H9 (cell line): Measurements from ENCODE around the gene EFCAB6. TPM values are rescaled to one million over a fixed set of nuclear protein-coding genes. Genes with fewer than 3 reads are reported as not detected.

Source experiments
- DNase-seq: peaks from one replicate; pipeline ENCODE4 v3.0.0-alpha.2; 2017
- H2AFZ ChIP-seq: one replicate; pipeline ENCODE4 v1.6.1; 2013; ENCODE audit warnings: mild to moderate bottlenecking, low read length, control low read depth, moderate library complexity
- H2AK5ac ChIP-seq: 2 replicates; pipeline ENCODE4 v1.6.1; 2013; ENCODE audit warnings: low read length, control low read depth, mixed read lengths; ENCODE audit not compliant: insufficient read length
- H2BK120ac ChIP-seq: one replicate; pipeline ENCODE4 v1.6.1; 2013; ENCODE audit warnings: low read depth, mild to moderate bottlenecking, low read length, control low read depth, inconsistent platforms; ENCODE audit not compliant: poor library complexity, severe bottlenecking
- H2BK12ac ChIP-seq: 2 replicates; pipeline ENCODE4 v1.6.1; 2013; ENCODE audit warnings: low read length, control low read depth, mixed read lengths, low read depth; ENCODE audit not compliant: insufficient read length
- H2BK15ac ChIP-seq: 2 replicates; pipeline ENCODE4 v1.6.1; 2013; ENCODE audit warnings: low read depth, low read length, control low read depth
- H2BK20ac ChIP-seq: one replicate; pipeline ENCODE4 v1.6.1; 2013; ENCODE audit warnings: low read depth, mild to moderate bottlenecking, low read length, control low read depth, inconsistent platforms; ENCODE audit not compliant: poor library complexity, severe bottlenecking
- H2BK5ac ChIP-seq: 2 replicates; pipeline ENCODE4 v1.6.1; 2013; ENCODE audit warnings: low read length, control low read depth, mixed read lengths; ENCODE audit not compliant: insufficient read length
- H3K14ac ChIP-seq: 2 replicates; pipeline ENCODE4 v1.6.1; 2013; ENCODE audit warnings: low read length, control low read depth; ENCODE audit not compliant: insufficient read depth
- H3K18ac ChIP-seq: 2 replicates; pipeline ENCODE4 v1.6.1; 2013; ENCODE audit warnings: low read depth, mild to moderate bottlenecking, mixed read lengths, low read length, control low read depth; ENCODE audit not compliant: insufficient read length
- H3K23ac ChIP-seq: 2 replicates; pipeline ENCODE4 v1.6.1; 2013; ENCODE audit warnings: low read length, control low read depth, mixed read lengths, low read depth; ENCODE audit not compliant: insufficient read length
- H3K23me2 ChIP-seq: 2 replicates; pipeline ENCODE4 v1.6.1; 2013; ENCODE audit warnings: low read depth, mild to moderate bottlenecking, mixed read lengths, low read length, control low read depth; ENCODE audit not compliant: insufficient read length, poor library complexity, severe bottlenecking
- H3K27ac ChIP-seq: 2 replicates; pipeline ENCODE4 v1.5.1; 2013; ENCODE audit warnings: low read length, control low read depth, mixed read lengths, low read depth; ENCODE audit not compliant: insufficient read length
- H3K27me3 ChIP-seq: 2 replicates; pipeline ENCODE4 v1.6.1; 2013; ENCODE audit warnings: low read length, control low read depth, inconsistent platforms; ENCODE audit not compliant: insufficient read depth
- H3K4ac ChIP-seq: 2 replicates; pipeline ENCODE4 v1.6.1; 2013; ENCODE audit warnings: low read depth, mild to moderate bottlenecking, control low read depth, inconsistent platforms, low read length, moderate library complexity
- H3K4me1 ChIP-seq: 2 replicates; pipeline ENCODE4 v1.6.1; 2013; ENCODE audit warnings: low read length, control low read depth, inconsistent platforms; ENCODE audit not compliant: insufficient read depth
- H3K4me2 ChIP-seq: 2 replicates; pipeline ENCODE4 v1.6.1; 2013; ENCODE audit warnings: low read length, control low read depth, mixed read lengths; ENCODE audit not compliant: insufficient read length, insufficient read depth
- H3K56ac ChIP-seq: 2 replicates; pipeline ENCODE4 v1.6.1; 2013; ENCODE audit warnings: low read depth, mild to moderate bottlenecking, mixed read lengths, low read length, control low read depth; ENCODE audit not compliant: insufficient read length
- H3K79me1 ChIP-seq: 2 replicates; pipeline ENCODE4 v1.6.1; 2013; ENCODE audit warnings: low read depth, mild to moderate bottlenecking, moderate library complexity, low read length, control low read depth, inconsistent platforms; ENCODE audit not compliant: insufficient read depth, poor library complexity, severe bottlenecking
- H3K79me2 ChIP-seq: 2 replicates; pipeline ENCODE4 v1.6.1; 2013; ENCODE audit warnings: low read length, control low read depth, inconsistent platforms; ENCODE audit not compliant: insufficient read depth
- H3K9ac ChIP-seq: 2 replicates; pipeline ENCODE4 v1.6.1; 2013; ENCODE audit warnings: low read length, control low read depth, mixed read lengths; ENCODE audit not compliant: insufficient read length; ENCODE audit errors: extremely low read depth
- H3K9me3 ChIP-seq: one replicate; pipeline ENCODE4 v1.6.1; 2013; ENCODE audit warnings: low read depth, low read length, inconsistent platforms; ENCODE audit not compliant: control insufficient read depth
- H3T11ph ChIP-seq: one replicate; pipeline ENCODE4 v1.6.1; 2013; ENCODE audit warnings: mild to moderate bottlenecking, low read length, control low read depth, inconsistent platforms
- H4K20me1 ChIP-seq: one replicate; pipeline ENCODE4 v1.6.1; 2013; ENCODE audit not compliant: control insufficient read depth, insufficient read length, insufficient read depth
- H4K5ac ChIP-seq: 2 replicates; pipeline ENCODE4 v1.6.1; 2013; ENCODE audit warnings: low read depth, mild to moderate bottlenecking, mixed read lengths, low read length, control low read depth; ENCODE audit not compliant: insufficient read length
- H4K8ac ChIP-seq: replicated peaks from 2 replicates; pipeline ENCODE4 v1.6.1; 2013; ENCODE audit warnings: low read length, control low read depth, mixed read lengths, low read depth; ENCODE audit not compliant: insufficient read length
- H4K91ac ChIP-seq: 2 replicates; pipeline ENCODE4 v1.6.1; 2013; ENCODE audit warnings: low read depth, mild to moderate bottlenecking, moderate library complexity, mixed read lengths, low read length, control low read depth; ENCODE audit not compliant: insufficient read length
- H3K27ac Mint-ChIP-seq, 3 experiments: 2 replicates in 2 of 3; 3 replicates in 1 of 3; pipeline ENCODE4 v1.8.0; 2020 to 2021; ENCODE audit warnings: mixed read lengths in 3 of 3, mild to moderate bottlenecking in 1 of 3, moderate library complexity in 1 of 3
- H3K27me3 Mint-ChIP-seq: 2 replicates; pipeline ENCODE4 v1.8.0; 2021; ENCODE audit warnings: low read depth, mild to moderate bottlenecking, moderate library complexity, mixed read lengths
- H3K36me3 Mint-ChIP-seq, 3 experiments: 2 replicates in 2 of 3; 3 replicates in 1 of 3; pipeline ENCODE4 v1.8.0; 2020 to 2021; ENCODE audit warnings: low read depth in 3 of 3, mixed read lengths in 3 of 3; ENCODE audit not compliant: insufficient read depth in 1 of 3
- H3K4me1 Mint-ChIP-seq, 2 experiments: 2 replicates each; pipeline ENCODE4 v1.8.0; 2020; ENCODE audit warnings: mixed read lengths in 2 of 2
- H3K4me3 Mint-ChIP-seq, 2 experiments: 2 replicates in 1 of 2; 3 replicates in 1 of 2; pipeline ENCODE4 v1.8.0; 2020 to 2021; ENCODE audit warnings: mild to moderate bottlenecking in 2 of 2, mixed read lengths in 2 of 2, moderate library complexity in 1 of 2
- H3K9me3 Mint-ChIP-seq, 2 experiments: 2 replicates in 1 of 2; 3 replicates in 1 of 2; pipeline ENCODE4 v1.8.0; 2020; ENCODE audit warnings: mild to moderate bottlenecking in 2 of 2, mixed read lengths in 2 of 2, moderate library complexity in 1 of 2
- CTCF ChIP-seq: fragments of 200-600 bp; sonication (generic); conservative IDR thresholded peaks from 3 replicates; pipeline ENCODE4 v1.8.0; 2021; ENCODE audit warnings: antibody characterized with exemption, mild to moderate bottlenecking
- WGBS: extraction: QIAGEN DNeasy Blood & Tissue Kit; methylation state at CpG from one replicate; pipeline ENCODE4 v1.1.7; 2013; ENCODE audit warnings: missing lambda C conversion rate, low lambda C conversion rate, mixed read lengths; ENCODE audit not compliant: insufficient read length; ENCODE audit errors: extremely low coverage; 5-methylcytosine and 5-hydroxymethylcytosine counted together
- total RNA-seq: library from RNA; stranded (reverse); gene quantifications from 2 replicates; pipeline ENCODE4 v1.2.1, GENCODE V29; 2021

The EFCAB6 gene
- total RNA-seq, 1 experiment from 2014 or later, result 0.31 TPM

DNA sequence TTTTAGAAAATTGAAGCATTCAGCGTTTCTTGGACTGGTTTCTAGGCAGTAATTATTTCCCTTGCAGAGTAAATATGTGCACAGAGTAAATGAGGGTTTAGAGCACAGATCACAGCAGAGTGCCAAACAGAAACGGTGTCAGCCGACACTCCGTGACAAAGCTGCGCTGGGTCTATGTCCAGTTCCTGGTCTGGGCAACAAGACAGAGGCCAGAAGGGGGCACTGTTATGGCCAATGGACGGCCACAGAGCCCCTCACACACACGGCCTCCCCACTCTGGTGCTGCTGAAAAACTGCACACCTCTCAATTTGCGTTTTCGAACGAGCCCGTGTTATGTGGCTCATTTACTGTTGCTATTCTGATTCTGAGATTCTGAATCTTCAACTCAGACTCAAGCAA, 219.6 kb downstream of the EFCAB6 start:
- Histone ChIP-seq H3K23me2 (no peaks in the 10 kb centered on the region), H3K79me1 (no peaks in the 10 kb centered on the region), H4K20me1 (no peaks in the 10 kb centered on the region), H3K4ac (no peak overlapping the region), H2AK5ac (no peak overlapping the region), H2BK5ac (no peak overlapping the region), H3K79me2 (no peaks in the 10 kb centered on the region), H2BK12ac (no peak overlapping the region), H3K18ac (no peak overlapping the region), H3K27me3 (no peaks in the 10 kb centered on the region), H3K27ac (no peak overlapping the region), H3K9me3 (no peaks in the 10 kb centered on the region), H2BK120ac (no peak overlapping the region), H3K4me2 (no peak overlapping the region), H4K5ac (no peak overlapping the region), H4K91ac (no peak overlapping the region), H2BK20ac (no peak overlapping the region), H2AFZ (no peak overlapping the region), H4K8ac (no peak overlapping the region), H3K14ac (no peak overlapping the region), H3K4me1 (no peaks in the 10 kb centered on the region), H3T11ph (no peak overlapping the region), H2BK15ac (no peak overlapping the region), H3K23ac (no peak overlapping the region), H3K56ac (no peak overlapping the region), H3K9ac (no peak overlapping the region)
- no peak overlapping the region for H3K4me3 Mint-ChIP-seq
- no peak overlapping the region for H3K27ac Mint-ChIP-seq
- peak; percentile 61 for DNase-seq
- no CpG with 5 or more reads among the region's 11 CpGs for whole genome bisulfite sequencing
- peaks cover 5% of the 10 kb centered on the region for H3K27me3 Mint-ChIP-seq
- peaks cover 0 to under 1% of the 10 kb centered on the region in 2 experiments; a peak in 2 of 5 replicates for H3K9me3 Mint-ChIP-seq
- H3K4me1 Mint-ChIP-seq, result no peaks in the 10 kb centered on the region
- peak; percentile 75 for TF ChIP-seq CTCF
- no peaks in the 10 kb centered on the region; a peak in 1 of 7 replicates for H3K36me3 Mint-ChIP-seq
